HUES6 (cell line): ENCODE results near the gene PRICKLE3.
A peak's percentile ranks its signal among the peaks of the same experiment; 100 is the strongest.

Experiments
- H3K27ac ChIP-seq: 2 replicates; pipeline ENCODE4 v1.7.0; 2013; ENCODE audit warnings: low read depth, mild to moderate bottlenecking, low read length, inconsistent platforms
- H3K27me3 ChIP-seq: 2 replicates; pipeline ENCODE4 v1.6.1; 2013; ENCODE audit warnings: low read length; ENCODE audit not compliant: control insufficient read depth, insufficient read depth
- H3K36me3 ChIP-seq: 2 replicates; pipeline ENCODE4 v1.6.1; 2013; ENCODE audit warnings: low read length; ENCODE audit not compliant: control insufficient read depth, insufficient read depth
- H3K4me1 ChIP-seq: 2 replicates; pipeline ENCODE4 v1.6.1; 2013; ENCODE audit warnings: low read length; ENCODE audit not compliant: control insufficient read depth, insufficient read depth
- H3K4me3 ChIP-seq: 2 replicates; pipeline ENCODE4 v1.5.1; 2013; ENCODE audit warnings: low read depth, low read length
- H3K9ac ChIP-seq: one replicate; pipeline ENCODE4 v1.6.1; 2013; ENCODE audit warnings: mild to moderate bottlenecking, low read length
- H3K9me3 ChIP-seq: 2 replicates; pipeline ENCODE4 v1.6.1; 2013; ENCODE audit warnings: low read depth, low read length; ENCODE audit not compliant: control insufficient read depth, insufficient read depth

Gene PRICKLE3, protein sequence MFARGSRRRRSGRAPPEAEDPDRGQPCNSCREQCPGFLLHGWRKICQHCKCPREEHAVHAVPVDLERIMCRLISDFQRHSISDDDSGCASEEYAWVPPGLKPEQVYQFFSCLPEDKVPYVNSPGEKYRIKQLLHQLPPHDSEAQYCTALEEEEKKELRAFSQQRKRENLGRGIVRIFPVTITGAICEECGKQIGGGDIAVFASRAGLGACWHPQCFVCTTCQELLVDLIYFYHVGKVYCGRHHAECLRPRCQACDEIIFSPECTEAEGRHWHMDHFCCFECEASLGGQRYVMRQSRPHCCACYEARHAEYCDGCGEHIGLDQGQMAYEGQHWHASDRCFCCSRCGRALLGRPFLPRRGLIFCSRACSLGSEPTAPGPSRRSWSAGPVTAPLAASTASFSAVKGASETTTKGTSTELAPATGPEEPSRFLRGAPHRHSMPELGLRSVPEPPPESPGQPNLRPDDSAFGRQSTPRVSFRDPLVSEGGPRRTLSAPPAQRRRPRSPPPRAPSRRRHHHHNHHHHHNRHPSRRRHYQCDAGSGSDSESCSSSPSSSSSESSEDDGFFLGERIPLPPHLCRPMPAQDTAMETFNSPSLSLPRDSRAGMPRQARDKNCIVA

GRCh38 chrX:49186125-49187027 is at the start of gene PRICKLE3:
PRICKLE3 (minus strand) TSS chrX:49186373; CDS start chrX:49186297, 76 bp downstream.
- Histone ChIP-seq H3K9me3 (peaks cover 11% of the 10 kb centered on the region; the same call in 1 of the 2 replicates), H3K27ac (no peak within 1 kb of the TSS), H3K36me3 (peaks cover 14% of the 10 kb centered on the region), H3K9ac (peak within 1 kb of the TSS; percentile 28), H3K27me3 (no peaks in the 10 kb centered on the region), H3K4me3 (peak within 1 kb of the TSS; percentile 78), H3K4me1 (peaks cover 11% of the 10 kb centered on the region; the same call in 1 of the 2 replicates)

GRCh38 chrX:49233887-49234555 is 47.8 kb upstream of the PRICKLE3 start:
- H3K36me3 ChIP-seq = no peaks in the 10 kb centered on the region
- no peak overlapping the region for H3K4me3 ChIP-seq
- no peak overlapping the region for H3K9ac ChIP-seq
- peaks cover 4% of the 10 kb centered on the region; the same call in 1 of the 2 replicates for H3K9me3 ChIP-seq
- peaks cover 4% of the 10 kb centered on the region; the same call in 1 of the 2 replicates for H3K4me1 ChIP-seq
- H3K27me3 ChIP-seq = no peaks in the 10 kb centered on the region
- no peak overlapping the region for H3K27ac ChIP-seq

GRCh38 chrX:49233176-49233575 is 47.0 kb upstream of the PRICKLE3 start, which contains the start of gene CACNA1F:
CACNA1F (minus strand) TSS chrX:49233340; CDS start chrX:49233309, 31 bp downstream.
- no peak within 1 kb of the TSS for H3K27ac ChIP-seq
- peaks cover 4% of the 10 kb centered on the region; the same call in 1 of the 2 replicates for H3K9me3 ChIP-seq
- no peaks in the 10 kb centered on the region for H3K36me3 ChIP-seq

GRCh38 chrX:49232525-49232924 is 46.4 kb upstream of the PRICKLE3 start:
- H3K4me3 ChIP-seq = no peak overlapping the region
- H3K9ac ChIP-seq = no peak overlapping the region
- H3K27ac ChIP-seq = no peak overlapping the region
- no peaks in the 10 kb centered on the region for H3K27me3 ChIP-seq
- H3K4me1 ChIP-seq = peaks cover 4% of the 10 kb centered on the region; the same call in 1 of the 2 replicates
- peaks cover 4% of the 10 kb centered on the region; the same call in 1 of the 2 replicates for H3K9me3 ChIP-seq
- no peaks in the 10 kb centered on the region for H3K36me3 ChIP-seq

More at GRCh38 chrX:49233176-49233575, 47.0 kb upstream of the PRICKLE3 start, which contains the start of gene CACNA1F:
- no peak within 1 kb of the TSS for H3K4me3 ChIP-seq
- H3K27me3 ChIP-seq = no peaks in the 10 kb centered on the region
- no peak within 1 kb of the TSS for H3K9ac ChIP-seq
- H3K4me1 ChIP-seq = peaks cover 4% of the 10 kb centered on the region; the same call in 1 of the 2 replicates

DNA sequence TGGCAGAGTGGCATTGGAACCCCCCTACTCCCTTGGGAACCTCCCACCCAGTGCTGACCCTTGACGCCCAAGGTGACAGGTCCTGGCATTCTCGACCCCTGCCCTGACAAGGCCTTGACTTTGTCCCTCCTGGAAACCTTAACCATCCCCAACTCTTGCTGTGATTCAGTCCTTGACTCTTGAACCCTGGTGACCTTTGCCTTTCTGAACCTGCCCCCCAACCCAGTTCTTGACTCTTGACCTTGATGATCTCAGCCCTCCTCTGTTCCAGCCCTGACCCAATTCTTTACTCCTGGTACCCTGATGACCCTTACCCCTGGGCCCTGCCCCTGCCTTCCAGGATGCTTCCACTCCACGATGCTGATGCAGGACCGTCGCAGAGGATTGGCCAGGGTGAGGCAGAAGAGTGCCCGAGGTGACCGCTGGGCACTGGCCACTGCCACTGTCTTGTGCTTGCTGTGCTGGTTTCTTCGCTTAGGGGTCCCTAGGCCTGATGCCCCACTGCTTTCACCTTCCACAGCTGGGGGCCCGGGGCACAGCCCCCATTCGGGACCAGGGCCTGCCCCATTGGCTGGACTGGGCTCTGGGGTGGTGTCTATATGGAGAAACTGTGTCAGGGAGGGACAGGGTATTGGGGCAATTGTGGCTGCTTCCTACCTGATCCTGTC is 45.3 kb upstream of the PRICKLE3 start:
- Histone ChIP-seq H3K4me3 (peak overlapping the region; percentile 18; the same call in 1 of the 2 replicates), H3K9ac (no peak overlapping the region), H3K27me3 (no peaks in the 10 kb centered on the region)

GRCh38 chrX:49230500-49231232 is 44.5 kb upstream of the PRICKLE3 start:
- Histone ChIP-seq H3K9me3 (peaks cover 6% of the 10 kb centered on the region; the same call in 1 of the 2 replicates), H3K27me3 (peaks cover 3% of the 10 kb centered on the region; the same call in 1 of the 2 replicates), H3K9ac (no peak overlapping the region), H3K4me1 (peaks cover 4% of the 10 kb centered on the region; the same call in 1 of the 2 replicates), H3K27ac (no peak overlapping the region), H3K4me3 (peak overlapping the region; percentile 64), H3K36me3 (no peaks in the 10 kb centered on the region)

More for the DNA sequence above, 45.3 kb upstream of the PRICKLE3 start:
- Histone ChIP-seq H3K4me1 (peaks cover 4% of the 10 kb centered on the region; the same call in 1 of the 2 replicates), H3K36me3 (no peaks in the 10 kb centered on the region), H3K9me3 (peaks cover 4% of the 10 kb centered on the region; the same call in 1 of the 2 replicates), H3K27ac (no peak overlapping the region)

DNA sequence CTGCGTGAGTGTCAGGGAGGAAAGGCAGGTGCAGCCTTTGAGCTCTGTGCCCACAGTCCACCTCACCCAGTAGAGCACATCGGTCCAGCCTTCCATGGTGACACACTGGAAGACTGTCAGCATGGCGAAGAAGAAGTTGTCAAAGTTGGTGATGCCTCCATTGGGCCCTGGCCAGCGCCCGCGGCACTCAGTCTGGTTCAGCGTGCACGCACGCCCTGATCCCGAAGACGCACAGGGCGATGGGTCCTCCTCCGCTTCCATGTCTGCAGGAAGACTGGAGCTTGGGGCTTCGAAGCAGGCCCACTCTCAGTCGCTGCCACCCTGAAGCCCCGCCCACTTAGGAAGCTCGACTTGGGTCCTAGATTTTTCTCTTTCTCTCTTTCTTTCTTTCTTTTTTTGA is 42.0 kb upstream of the PRICKLE3 start:
- no peak overlapping the region for H3K4me3 ChIP-seq
- peaks cover 7% of the 10 kb centered on the region; the same call in 1 of the 2 replicates for H3K9me3 ChIP-seq
- H3K36me3 ChIP-seq = no peaks in the 10 kb centered on the region
- H3K27ac ChIP-seq = no peak overlapping the region
- peaks cover 19% of the 10 kb centered on the region; the same call in 1 of the 2 replicates for H3K27me3 ChIP-seq
- H3K4me1 ChIP-seq = peaks cover 4% of the 10 kb centered on the region; the same call in 1 of the 2 replicates
- no peak overlapping the region for H3K9ac ChIP-seq

DNA sequence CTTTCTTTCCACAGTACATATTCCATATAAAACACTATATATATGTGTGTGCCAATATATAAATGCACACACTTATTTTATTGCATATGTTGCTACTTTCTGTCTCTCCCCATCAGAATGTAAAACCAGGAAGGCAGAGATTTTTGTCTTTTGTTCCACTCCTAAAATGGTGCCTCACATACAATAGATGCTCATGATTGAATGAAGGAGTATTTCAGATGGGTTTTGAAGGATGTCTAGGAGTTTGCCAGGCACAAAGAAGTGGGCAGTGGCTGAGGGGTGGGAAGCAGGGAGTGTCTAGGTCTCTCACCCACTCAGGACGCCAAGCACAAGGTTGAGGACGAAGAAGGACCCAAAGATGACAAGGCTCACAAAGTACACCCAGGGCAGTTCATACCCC is 41.6 kb upstream of the PRICKLE3 start:
- H3K9ac ChIP-seq = no peak overlapping the region
- H3K27me3 ChIP-seq = peaks cover 19% of the 10 kb centered on the region; the same call in 1 of the 2 replicates
- H3K27ac ChIP-seq = no peak overlapping the region
- H3K4me3 ChIP-seq = no peak overlapping the region
- peaks cover 10% of the 10 kb centered on the region; the same call in 1 of the 2 replicates for H3K9me3 ChIP-seq
- H3K36me3 ChIP-seq = no peaks in the 10 kb centered on the region
- peaks cover 4% of the 10 kb centered on the region; the same call in 1 of the 2 replicates for H3K4me1 ChIP-seq

- Histone ChIP-seq H3K36me3 (no peaks in the 10 kb centered on the region), H3K4me3 (no peak overlapping the region), H3K27ac (no peak overlapping the region), H3K27me3 (peaks cover 22% of the 10 kb centered on the region; the same call in 1 of the 2 replicates), H3K9ac (no peak overlapping the region), H3K4me1 (peaks cover 4% of the 10 kb centered on the region; the same call in 1 of the 2 replicates), H3K9me3 (peaks cover 13% of the 10 kb centered on the region; the same call in 1 of the 2 replicates)
Measured at GRCh38 chrX:49226946-49227345, 40.8 kb upstream of the PRICKLE3 start.
